Endodermal cell (in vitro differentiated cells): ENCODE results near the gene PALM3. TPM values are rescaled to one million over a fixed set of nuclear protein-coding genes. Genes with fewer than 3 reads are reported as not detected.

Experiments
- DNase-seq: peaks from one replicate; pipeline ENCODE4 v3.0.0-alpha.2; 2017
- H3K27ac ChIP-seq: 2 replicates; pipeline ENCODE4 v1.5.1; 2013; ENCODE audit warnings: mild to moderate bottlenecking, low read depth, low read length, moderate library complexity
- H3K27me3 ChIP-seq: 2 replicates; pipeline ENCODE4 v1.6.1; 2013; ENCODE audit warnings: mild to moderate bottlenecking, low read length, moderate library complexity; ENCODE audit not compliant: insufficient read depth, control insufficient read depth, poor library complexity, severe bottlenecking
- H3K36me3 ChIP-seq: 2 replicates; pipeline ENCODE4 v1.7.0; 2013; ENCODE audit warnings: mild to moderate bottlenecking, low read length, moderate library complexity; ENCODE audit not compliant: control insufficient read depth, insufficient read depth
- H3K4me1 ChIP-seq: one replicate; pipeline ENCODE4 v1.7.0; 2013; ENCODE audit warnings: low read length; ENCODE audit not compliant: control insufficient read depth, insufficient read depth
- H3K4me3 ChIP-seq: 2 replicates; pipeline ENCODE4 v1.5.1; 2013; ENCODE audit warnings: mild to moderate bottlenecking, low read length, moderate library complexity
- H3K9ac ChIP-seq: 2 replicates; pipeline ENCODE4 v1.6.1; 2013; ENCODE audit warnings: mild to moderate bottlenecking, low read length, moderate library complexity; ENCODE audit not compliant: poor library complexity, severe bottlenecking; ENCODE audit errors: extremely low read depth
- H3K9me3 ChIP-seq: 2 replicates; pipeline ENCODE4 v1.6.1; 2013; ENCODE audit warnings: mild to moderate bottlenecking, low read length, moderate library complexity; ENCODE audit not compliant: control insufficient read depth
- H3K27ac Mint-ChIP-seq: 2 replicates; pipeline ENCODE4 v1.8.0; 2020; ENCODE audit warnings: mixed read lengths
- H3K27me3 Mint-ChIP-seq: 2 replicates; pipeline ENCODE4 v1.8.0; 2021; ENCODE audit warnings: mild to moderate bottlenecking, mixed read lengths; ENCODE audit not compliant: insufficient read depth
- H3K36me3 Mint-ChIP-seq: 2 replicates; pipeline ENCODE4 v1.8.0; 2020; ENCODE audit warnings: low read depth, mixed read lengths
- H3K4me1 Mint-ChIP-seq: 2 replicates; pipeline ENCODE4 v1.8.0; 2020; ENCODE audit warnings: mixed read lengths
- H3K4me3 Mint-ChIP-seq: 2 replicates; pipeline ENCODE4 v1.8.0; 2020; ENCODE audit warnings: mild to moderate bottlenecking, moderate library complexity, mixed read lengths
- H3K9me3 Mint-ChIP-seq: 2 replicates; pipeline ENCODE4 v1.8.0; 2020; ENCODE audit warnings: mild to moderate bottlenecking, mixed read lengths
- CTCF ChIP-seq: fragments of 200-600 bp; sonication (generic); conservative IDR thresholded peaks from 2 replicates; pipeline ENCODE4 v1.5.0; 2021; ENCODE audit warnings: antibody characterized with exemption, mild to moderate bottlenecking
- WGBS, 2 experiments: methylation state at CpG; one replicate each; pipeline versions ENCODE4 v1.1.5 to v1.1.7; 2013; ENCODE audit warnings: missing lambda C conversion rate in 2 of 2, mixed read lengths in 1 of 2; ENCODE audit not compliant: insufficient coverage in 1 of 2, insufficient read length in 1 of 2; 5-methylcytosine and 5-hydroxymethylcytosine counted together
- total RNA-seq, 2 donors: library from RNA; stranded (reverse); fragmentation: NEBNext Ultra II Directional in 1 of 2; extraction: Animal tissue kit (Norgen Biotek cat#: 25700) in 1 of 2; gene quantifications; 2 replicates in 1 of 2; 3 replicates in 1 of 2; pipeline ENCODE4 v1.2.1, GENCODE V29; 2021

The PALM3 gene
- total RNA-seq, 2 donors from 2014 or later = 1.3 to 4.9 TPM

- H3K4me3 Mint-ChIP-seq = no peak overlapping the region
- no peak for TF ChIP-seq CTCF
These were observed 42.8 kb downstream of the PALM3 start for GRCh38 chr19:14019100-14019499.

DNA sequence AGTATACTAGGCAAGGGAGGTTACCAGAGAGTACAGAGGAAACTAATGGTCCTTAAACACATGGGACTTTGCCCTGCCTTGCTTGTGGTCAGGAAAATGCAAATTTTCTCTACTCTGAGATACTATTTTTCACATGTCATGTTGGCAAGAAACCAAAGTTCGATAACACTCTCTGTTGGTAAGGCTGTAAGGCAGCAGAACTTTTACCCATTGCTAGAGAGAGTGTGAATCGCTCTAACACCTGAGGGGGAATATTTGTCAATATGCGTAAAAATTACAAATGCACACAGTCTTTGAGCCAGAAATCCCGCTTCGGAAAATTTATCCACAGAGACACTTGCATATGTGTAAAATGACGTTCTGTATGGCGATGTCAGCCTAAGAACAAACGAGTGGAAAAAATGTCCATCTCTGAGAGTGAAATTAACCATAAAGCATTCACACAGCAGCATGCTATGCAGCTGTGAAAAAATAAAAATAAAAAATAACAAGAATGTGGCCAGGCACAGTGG is 46.3 kb downstream of the PALM3 start:
- no peak for DNase-seq
- H3K36me3 Mint-ChIP-seq = no peaks in the 10 kb centered on the region
- H3K27me3 Mint-ChIP-seq = no peaks in the 10 kb centered on the region
- H3K4me3 Mint-ChIP-seq = no peak overlapping the region
- H3K27me3 ChIP-seq = no peaks in the 10 kb centered on the region
- no peak for TF ChIP-seq CTCF
- H3K9me3 ChIP-seq = no peaks in the 10 kb centered on the region
- WGBS, 2 experiments = 93 to 95% methylated on average over 8 of the region's 8 CpGs
- no peaks in the 10 kb centered on the region for H3K4me1 ChIP-seq
- no peak overlapping the region for H3K27ac Mint-ChIP-seq
- no peak overlapping the region for H3K27ac ChIP-seq
- no peaks in the 10 kb centered on the region for H3K4me1 Mint-ChIP-seq
- no peaks in the 10 kb centered on the region for H3K9me3 Mint-ChIP-seq
- H3K4me3 ChIP-seq = no peak overlapping the region
- no peak overlapping the region for H3K9ac ChIP-seq
- H3K36me3 ChIP-seq = no peaks in the 10 kb centered on the region

More at GRCh38 chr19:14019100-14019499, 42.8 kb downstream of the PALM3 start:
- H3K4me3 ChIP-seq = no peak overlapping the region
- Mint-ChIP-seq H3K4me1 (peaks cover 3% of the 10 kb centered on the region), H3K9me3 (no peaks in the 10 kb centered on the region), H3K27ac (no peak overlapping the region), H3K36me3 (no peaks in the 10 kb centered on the region), H3K27me3 (no peaks in the 10 kb centered on the region)
- H3K36me3 ChIP-seq = no peaks in the 10 kb centered on the region
- no peaks in the 10 kb centered on the region for H3K9me3 ChIP-seq
- no peak overlapping the region for H3K27ac ChIP-seq
- WGBS, 2 experiments = 88 to 94% methylated on average over 4 to 6 of the region's 6 CpGs
- H3K27me3 ChIP-seq = no peaks in the 10 kb centered on the region
- no peaks in the 10 kb centered on the region for H3K4me1 ChIP-seq
- H3K9ac ChIP-seq = no peak overlapping the region
- no peak for DNase-seq

GRCh38 chr19:14012378-14012915 is 49.4 kb downstream of the PALM3 start:
- H3K36me3 ChIP-seq = no peaks in the 10 kb centered on the region
- H3K9me3 ChIP-seq = no peaks in the 10 kb centered on the region
- no peak overlapping the region for H3K4me3 ChIP-seq
- Mint-ChIP-seq H3K36me3 (no peaks in the 10 kb centered on the region), H3K27me3 (no peaks in the 10 kb centered on the region), H3K9me3 (no peaks in the 10 kb centered on the region), H3K4me3 (no peak overlapping the region), H3K4me1 (no peaks in the 10 kb centered on the region), H3K27ac (no peak overlapping the region)
- WGBS, 2 experiments = 89 to 92% methylated on average over 1 to 2 of the region's 2 CpGs
- no peak overlapping the region for H3K27ac ChIP-seq
- no peaks in the 10 kb centered on the region for H3K27me3 ChIP-seq
- no peak for DNase-seq
- H3K9ac ChIP-seq = no peak overlapping the region
- no peaks in the 10 kb centered on the region for H3K4me1 ChIP-seq
- TF ChIP-seq CTCF = no peak
